IPS-18a (cell line): ENCODE measurements around the gene OSBPL1A.
A peak's percentile ranks its signal among the peaks of the same experiment; 100 is the strongest.

Experiments used
- H3K27ac ChIP-seq: one replicate; pipeline ENCODE4 v1.5.1; 2013; ENCODE audit warnings: low read length
- H3K27me3 ChIP-seq: one replicate; pipeline ENCODE4 v1.6.1; 2013; ENCODE audit warnings: mild to moderate bottlenecking, low read length; ENCODE audit not compliant: control insufficient read depth, insufficient read depth
- H3K36me3 ChIP-seq: one replicate; pipeline ENCODE4 v1.6.1; 2013; ENCODE audit warnings: low read depth, low read length; ENCODE audit not compliant: control insufficient read depth
- H3K4me1 ChIP-seq: one replicate; pipeline ENCODE4 v1.6.1; 2013; ENCODE audit warnings: low read depth, low read length; ENCODE audit not compliant: control insufficient read depth
- H3K4me3 ChIP-seq: one replicate; pipeline ENCODE4 v1.5.1; 2013; ENCODE audit warnings: low read length
- H3K9ac ChIP-seq: one replicate; pipeline ENCODE4 v1.6.1; 2013; ENCODE audit warnings: mild to moderate bottlenecking, low read length, moderate library complexity
- H3K9me3 ChIP-seq: one replicate; pipeline ENCODE4 v1.6.1; 2013; ENCODE audit warnings: low read depth, low read length; ENCODE audit not compliant: control insufficient read depth

The OSBPL1A gene

DNA sequence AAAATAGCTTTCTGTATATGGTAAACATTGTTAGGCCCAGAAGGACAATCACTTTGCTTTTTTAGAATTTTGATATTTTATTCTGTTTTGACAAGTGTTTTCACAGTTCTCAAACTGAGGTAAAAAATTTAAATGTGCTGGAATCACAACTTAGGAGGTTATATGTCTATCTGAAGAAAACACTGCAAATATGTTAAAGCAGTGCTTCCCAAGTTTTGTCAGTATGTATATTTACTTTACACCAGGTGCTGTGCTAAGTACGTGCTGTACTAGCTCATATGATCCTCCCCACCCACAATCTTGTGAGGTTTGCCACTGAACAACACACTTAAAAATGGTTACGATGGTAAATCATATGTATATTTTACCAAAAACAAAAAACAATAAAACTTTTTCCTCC lies 134.6 kb downstream of the OSBPL1A start:
- peaks cover 20% of the 10 kb centered on the region for H3K4me1 ChIP-seq
- no peak overlapping the region for H3K4me3 ChIP-seq
- no peaks in the 10 kb centered on the region for H3K36me3 ChIP-seq
- no peak overlapping the region for H3K9ac ChIP-seq
- H3K27ac ChIP-seq: no peak overlapping the region
- no peaks in the 10 kb centered on the region for H3K9me3 ChIP-seq
- H3K27me3 ChIP-seq: no peaks in the 10 kb centered on the region

DNA sequence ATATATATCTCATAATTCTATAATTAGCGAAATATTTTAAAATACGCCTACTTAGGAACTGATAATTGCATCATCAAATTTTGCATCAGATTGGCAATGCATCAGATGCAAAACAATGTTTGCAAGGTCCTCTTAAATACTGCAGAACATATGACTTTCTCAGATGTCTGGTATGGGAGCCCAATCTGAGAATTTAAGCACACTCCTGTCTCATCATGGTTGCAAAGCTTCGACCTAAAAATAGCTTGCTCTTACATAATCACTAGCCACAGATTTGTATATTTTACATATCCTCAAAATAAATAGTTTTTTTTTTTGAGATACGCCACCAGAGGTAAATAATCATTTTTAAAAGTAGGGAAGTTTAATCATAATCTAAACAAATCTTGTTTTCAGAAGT lies 135.5 kb downstream of the OSBPL1A start:
- Histone ChIP-seq H3K36me3 (no peaks in the 10 kb centered on the region), H3K27me3 (no peaks in the 10 kb centered on the region)

DNA sequence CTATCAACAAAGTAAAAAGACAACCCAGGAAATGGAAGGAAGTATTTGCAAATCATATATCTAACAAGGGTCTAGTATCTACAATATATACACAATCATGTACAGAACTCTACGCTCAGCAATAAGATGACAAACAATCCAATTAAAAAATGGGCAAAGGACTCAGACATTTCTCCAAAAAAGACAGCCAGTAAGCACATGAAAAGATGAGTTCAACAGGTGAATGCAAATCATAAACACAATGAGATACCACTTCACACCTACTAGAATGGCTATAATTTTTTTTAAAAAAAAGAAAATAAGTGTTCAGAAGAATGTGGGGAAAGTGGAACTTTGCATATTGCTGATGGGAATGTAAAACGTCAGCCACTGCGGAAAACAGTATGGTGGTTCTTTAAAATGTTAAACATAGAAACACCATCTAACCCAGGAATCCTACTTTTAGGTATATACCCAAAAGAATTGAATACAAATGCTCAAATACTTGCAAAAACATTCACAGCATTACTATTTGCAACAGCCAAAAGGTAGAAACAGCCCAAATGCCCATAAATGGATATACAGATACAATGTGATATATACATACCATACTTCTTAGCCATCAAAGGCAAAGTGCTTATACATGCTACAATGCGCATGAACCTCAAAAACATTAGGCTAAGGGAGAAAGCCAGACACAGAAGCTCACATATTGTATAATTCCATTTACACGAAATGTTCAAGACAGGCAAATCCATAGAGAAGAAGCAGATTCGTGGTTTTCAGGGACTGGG lies 137.6 kb downstream of the OSBPL1A start:
- Histone ChIP-seq H3K36me3 (no peaks in the 10 kb centered on the region), H3K27me3 (no peaks in the 10 kb centered on the region), H3K9ac (no peak overlapping the region), H3K4me3 (no peak overlapping the region), H3K4me1 (peaks cover 9% of the 10 kb centered on the region), H3K9me3 (no peaks in the 10 kb centered on the region), H3K27ac (no peak overlapping the region)

More for the DNA sequence above, 135.5 kb downstream of the OSBPL1A start:
- Histone ChIP-seq H3K4me1 (peaks cover 20% of the 10 kb centered on the region), H3K27ac (no peak overlapping the region), H3K9ac (no peak overlapping the region), H3K4me3 (no peak overlapping the region), H3K9me3 (no peaks in the 10 kb centered on the region)

DNA sequence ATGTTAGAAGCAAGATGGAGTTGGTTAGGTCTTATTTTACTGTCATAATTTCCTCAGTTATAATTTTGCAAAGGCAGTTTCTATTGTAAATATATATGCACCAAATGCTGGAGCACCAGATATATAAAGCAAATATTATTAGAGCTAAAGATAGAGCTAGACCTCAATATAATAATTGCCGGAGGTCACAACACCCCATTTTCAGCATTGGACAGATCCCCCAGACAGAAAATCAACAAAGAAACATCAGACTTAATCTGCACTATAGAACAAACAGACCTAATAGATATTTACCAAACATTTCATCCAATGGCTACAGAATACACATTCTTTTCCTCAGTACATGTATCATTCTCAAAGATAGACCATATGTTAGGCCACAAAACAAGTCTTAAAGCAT lies 143.6 kb downstream of the OSBPL1A start:
- Histone ChIP-seq H3K4me1 (peaks cover 33% of the 10 kb centered on the region), H3K9ac (no peak overlapping the region), H3K9me3 (no peaks in the 10 kb centered on the region), H3K4me3 (no peak overlapping the region), H3K27me3 (no peaks in the 10 kb centered on the region), H3K36me3 (no peaks in the 10 kb centered on the region), H3K27ac (no peak overlapping the region)

DNA sequence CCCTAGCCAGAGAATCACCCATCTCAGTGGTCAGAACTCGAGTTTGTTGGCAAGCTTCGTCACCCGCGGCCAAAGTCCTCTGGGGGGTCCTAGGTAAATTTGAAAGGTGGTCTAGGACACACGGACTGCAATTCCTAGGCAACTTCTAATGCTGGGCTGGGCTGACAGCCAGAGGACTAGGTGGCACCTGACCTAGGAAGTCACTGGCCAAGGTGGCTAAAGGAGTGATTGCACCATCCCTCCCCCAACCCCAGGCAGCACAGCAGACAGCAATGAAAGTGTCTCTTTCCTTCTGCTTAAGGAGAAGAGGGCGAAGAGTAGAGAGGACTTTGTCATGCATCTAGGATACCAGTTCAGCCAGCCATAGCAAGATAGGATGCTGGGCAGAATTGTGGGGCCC lies 147.9 kb downstream of the OSBPL1A start:
- Histone ChIP-seq H3K27me3 (no peaks in the 10 kb centered on the region), H3K4me3 (no peak overlapping the region), H3K9ac (no peak overlapping the region), H3K27ac (no peak overlapping the region), H3K4me1 (peaks cover 27% of the 10 kb centered on the region), H3K9me3 (no peaks in the 10 kb centered on the region), H3K36me3 (no peaks in the 10 kb centered on the region)

DNA sequence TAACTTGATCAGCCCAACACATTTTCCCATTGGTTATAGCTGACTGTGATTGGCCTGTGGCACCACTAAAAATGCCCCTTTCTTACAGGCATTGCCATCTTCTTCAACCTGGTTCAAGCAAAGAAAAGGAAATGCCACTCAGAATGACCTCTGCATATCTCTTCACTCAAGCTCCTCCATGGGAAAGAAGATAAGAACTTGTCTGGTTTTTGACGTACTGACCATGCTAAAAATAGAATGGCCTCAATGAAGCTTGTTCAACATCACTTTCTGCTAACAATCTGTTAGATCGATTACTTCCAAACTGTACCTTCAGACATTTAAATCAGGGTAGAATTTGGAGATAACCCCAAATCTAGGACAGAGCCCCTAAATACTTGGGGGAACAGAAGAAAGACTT lies 149.3 kb downstream of the OSBPL1A start:
- no peak overlapping the region for H3K27ac ChIP-seq
- H3K36me3 ChIP-seq: no peaks in the 10 kb centered on the region
- no peak overlapping the region for H3K9ac ChIP-seq
- H3K4me3 ChIP-seq: no peak overlapping the region
- H3K9me3 ChIP-seq: no peaks in the 10 kb centered on the region
- H3K27me3 ChIP-seq: no peaks in the 10 kb centered on the region
- peaks cover 13% of the 10 kb centered on the region for H3K4me1 ChIP-seq

DNA sequence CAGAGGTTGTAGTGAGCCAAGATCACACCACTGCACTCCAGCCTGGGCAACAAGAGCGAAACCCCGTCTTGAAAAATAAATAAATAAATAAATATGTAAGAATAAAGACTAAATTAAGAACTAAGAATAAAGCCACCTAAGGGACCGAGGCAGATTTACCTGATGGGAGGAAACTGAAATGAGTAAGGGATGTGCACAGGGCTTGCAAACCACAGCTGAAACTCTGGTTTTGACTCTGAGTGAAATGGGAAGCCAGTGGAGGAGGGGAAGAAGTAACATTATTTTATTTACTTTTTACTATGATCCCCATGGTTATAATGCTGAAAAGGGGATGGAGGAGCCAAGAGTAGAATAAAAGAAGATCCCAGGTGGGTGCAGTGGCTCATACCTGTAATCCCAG lies 151.5 kb downstream of the OSBPL1A start:
- Histone ChIP-seq H3K27me3 (no peaks in the 10 kb centered on the region), H3K36me3 (no peaks in the 10 kb centered on the region), H3K27ac (no peak overlapping the region), H3K4me1 (no peaks in the 10 kb centered on the region), H3K4me3 (no peak overlapping the region), H3K9ac (no peak overlapping the region), H3K9me3 (no peaks in the 10 kb centered on the region)

DNA sequence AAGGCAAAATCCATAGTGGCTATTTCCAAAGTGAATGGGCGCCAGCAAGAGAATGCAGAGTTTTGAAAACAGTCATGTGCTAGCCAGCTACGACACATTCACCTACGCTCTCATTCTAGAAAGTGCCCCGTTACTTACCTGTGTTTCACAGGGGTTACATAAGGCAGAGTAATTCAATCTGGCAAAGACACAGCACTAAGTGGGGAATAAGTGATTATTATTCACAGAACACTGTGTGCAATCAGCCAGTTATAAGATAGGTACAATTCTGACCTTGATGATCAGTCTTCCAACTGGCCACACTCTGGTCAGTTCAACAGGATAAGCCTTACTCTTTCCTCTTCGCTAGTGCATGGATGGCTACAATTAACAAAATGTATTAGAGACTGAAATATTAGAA lies 152.9 kb downstream of the OSBPL1A start:
- Histone ChIP-seq H3K9me3 (no peaks in the 10 kb centered on the region), H3K27me3 (no peaks in the 10 kb centered on the region), H3K4me3 (no peak overlapping the region), H3K4me1 (no peaks in the 10 kb centered on the region), H3K36me3 (no peaks in the 10 kb centered on the region), H3K9ac (no peak overlapping the region), H3K27ac (no peak overlapping the region)

DNA sequence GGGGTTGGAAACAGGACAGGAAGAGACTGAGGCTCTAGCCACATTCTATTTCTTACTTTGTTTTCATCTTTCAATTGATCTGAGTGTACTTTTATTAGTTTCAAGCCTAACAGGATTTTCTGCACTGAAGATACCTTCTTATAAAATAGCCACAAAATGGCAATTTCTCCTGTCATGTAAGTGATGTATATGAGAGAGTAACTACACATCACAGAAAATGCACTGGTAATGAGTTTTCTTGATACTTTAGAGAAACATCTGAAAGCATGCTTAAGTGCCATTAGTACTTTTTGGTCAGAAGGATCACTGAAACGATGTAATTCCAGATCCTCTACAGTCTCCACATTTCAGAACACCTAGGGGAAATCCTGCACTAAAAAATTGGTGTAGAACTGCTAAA lies 153.9 kb downstream of the OSBPL1A start:
- Histone ChIP-seq H3K27ac (no peak overlapping the region), H3K4me1 (no peaks in the 10 kb centered on the region), H3K36me3 (peaks cover 6% of the 10 kb centered on the region), H3K9me3 (no peaks in the 10 kb centered on the region), H3K27me3 (no peaks in the 10 kb centered on the region), H3K4me3 (no peak overlapping the region), H3K9ac (no peak overlapping the region)

DNA sequence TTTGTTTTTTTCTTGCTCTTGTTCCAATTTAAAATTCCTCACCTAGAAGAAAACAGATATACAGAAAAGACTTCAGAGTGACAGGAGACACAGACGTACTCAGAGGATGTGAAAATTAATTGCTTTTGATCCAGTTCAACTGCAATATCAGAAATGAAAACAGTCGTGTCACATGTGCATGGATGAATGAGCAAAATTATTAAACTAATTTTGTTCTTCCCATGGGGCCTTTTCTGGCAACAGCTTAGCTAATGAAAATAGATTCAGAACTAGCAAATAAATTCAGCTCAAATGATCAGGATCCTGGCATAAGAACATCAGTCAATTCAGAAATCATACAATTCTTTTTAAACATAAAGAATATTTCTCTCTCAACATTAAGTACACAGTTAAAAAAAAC lies 158.3 kb downstream of the OSBPL1A start:
- Histone ChIP-seq H3K4me3 (no peak overlapping the region), H3K27ac (no peak overlapping the region), H3K9ac (no peak overlapping the region), H3K36me3 (peaks cover 18% of the 10 kb centered on the region), H3K4me1 (peaks cover 11% of the 10 kb centered on the region), H3K27me3 (no peaks in the 10 kb centered on the region), H3K9me3 (no peaks in the 10 kb centered on the region)

DNA sequence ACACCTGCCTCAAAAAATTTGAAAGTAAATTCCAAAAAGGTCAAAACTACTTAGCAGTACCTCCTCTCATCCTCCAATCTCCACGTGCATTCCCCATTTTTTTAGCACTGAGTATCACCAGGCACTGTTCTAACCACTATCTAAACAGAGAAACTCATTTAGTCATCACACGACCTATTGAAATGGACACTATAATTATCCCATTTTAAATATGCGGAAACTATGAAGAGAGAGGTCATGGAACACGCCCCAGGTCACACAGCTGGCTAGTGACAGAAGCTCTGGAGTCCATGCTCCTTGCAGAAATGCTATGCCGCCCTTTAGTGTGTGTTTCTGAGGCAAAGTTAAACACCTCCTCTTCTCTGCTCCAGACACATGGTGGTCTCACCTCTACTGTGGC lies 159.2 kb downstream of the OSBPL1A start:
- peak overlapping the region; percentile 53 for H3K27ac ChIP-seq
- no peak overlapping the region for H3K9ac ChIP-seq
- no peak overlapping the region for H3K4me3 ChIP-seq
- no peaks in the 10 kb centered on the region for H3K27me3 ChIP-seq
- no peaks in the 10 kb centered on the region for H3K9me3 ChIP-seq
- H3K36me3 ChIP-seq: peaks cover 18% of the 10 kb centered on the region
- H3K4me1 ChIP-seq: peaks cover 18% of the 10 kb centered on the region

DNA sequence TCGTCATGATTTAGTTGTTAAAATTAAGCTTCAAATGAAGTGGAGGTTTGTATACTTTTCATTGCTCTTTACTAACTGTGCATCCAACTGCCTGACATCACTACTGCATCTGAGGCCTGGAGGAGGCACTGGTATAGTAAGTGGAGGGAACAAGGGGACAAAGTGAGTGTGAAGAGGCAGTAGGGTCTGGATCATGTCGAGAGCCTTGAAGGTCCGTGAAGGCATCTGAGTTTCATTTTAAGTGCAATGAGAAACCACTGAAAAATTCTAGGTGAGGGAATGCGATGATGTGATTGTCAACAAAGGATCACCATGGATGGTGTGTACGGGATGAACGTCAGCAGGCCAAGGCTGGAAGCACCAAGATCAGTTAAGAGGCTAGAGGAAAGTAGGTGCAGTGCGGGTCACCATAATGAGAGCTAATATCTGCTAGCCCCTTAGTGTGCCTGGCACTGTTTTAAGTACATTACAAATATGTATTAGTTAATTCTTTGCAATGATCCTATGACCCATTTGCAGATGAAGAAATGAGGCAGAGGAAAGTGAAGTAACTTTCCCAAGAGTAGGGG lies 162.7 kb downstream of the OSBPL1A start:
- Histone ChIP-seq H3K4me1 (peaks cover 30% of the 10 kb centered on the region), H3K4me3 (no peak overlapping the region), H3K9me3 (no peaks in the 10 kb centered on the region), H3K27ac (no peak overlapping the region), H3K27me3 (no peaks in the 10 kb centered on the region), H3K9ac (no peak overlapping the region), H3K36me3 (peaks cover 18% of the 10 kb centered on the region)
